Endodermal cell (in vitro differentiated cells): ENCODE results near the gene FSTL1. TPM values are rescaled to one million over a fixed set of nuclear protein-coding genes. Genes with fewer than 3 reads are reported as not detected.

Source experiments
- DNase-seq: peaks from one replicate; pipeline ENCODE4 v3.0.0-alpha.2; 2017
- H3K27ac ChIP-seq: 2 replicates; pipeline ENCODE4 v1.5.1; 2013; ENCODE audit warnings: mild to moderate bottlenecking, low read depth, low read length, moderate library complexity
- H3K27me3 ChIP-seq: 2 replicates; pipeline ENCODE4 v1.6.1; 2013; ENCODE audit warnings: mild to moderate bottlenecking, low read length, moderate library complexity; ENCODE audit not compliant: insufficient read depth, control insufficient read depth, poor library complexity, severe bottlenecking
- H3K36me3 ChIP-seq: 2 replicates; pipeline ENCODE4 v1.7.0; 2013; ENCODE audit warnings: mild to moderate bottlenecking, low read length, moderate library complexity; ENCODE audit not compliant: control insufficient read depth, insufficient read depth
- H3K4me1 ChIP-seq: one replicate; pipeline ENCODE4 v1.7.0; 2013; ENCODE audit warnings: low read length; ENCODE audit not compliant: control insufficient read depth, insufficient read depth
- H3K4me3 ChIP-seq: 2 replicates; pipeline ENCODE4 v1.5.1; 2013; ENCODE audit warnings: mild to moderate bottlenecking, low read length, moderate library complexity
- H3K9ac ChIP-seq: 2 replicates; pipeline ENCODE4 v1.6.1; 2013; ENCODE audit warnings: mild to moderate bottlenecking, low read length, moderate library complexity; ENCODE audit not compliant: poor library complexity, severe bottlenecking; ENCODE audit errors: extremely low read depth
- H3K9me3 ChIP-seq: 2 replicates; pipeline ENCODE4 v1.6.1; 2013; ENCODE audit warnings: mild to moderate bottlenecking, low read length, moderate library complexity; ENCODE audit not compliant: control insufficient read depth
- H3K27ac Mint-ChIP-seq: 2 replicates; pipeline ENCODE4 v1.8.0; 2020; ENCODE audit warnings: mixed read lengths
- H3K27me3 Mint-ChIP-seq: 2 replicates; pipeline ENCODE4 v1.8.0; 2021; ENCODE audit warnings: mild to moderate bottlenecking, mixed read lengths; ENCODE audit not compliant: insufficient read depth
- H3K36me3 Mint-ChIP-seq: 2 replicates; pipeline ENCODE4 v1.8.0; 2020; ENCODE audit warnings: low read depth, mixed read lengths
- H3K4me1 Mint-ChIP-seq: 2 replicates; pipeline ENCODE4 v1.8.0; 2020; ENCODE audit warnings: mixed read lengths
- H3K4me3 Mint-ChIP-seq: 2 replicates; pipeline ENCODE4 v1.8.0; 2020; ENCODE audit warnings: mild to moderate bottlenecking, moderate library complexity, mixed read lengths
- H3K9me3 Mint-ChIP-seq: 2 replicates; pipeline ENCODE4 v1.8.0; 2020; ENCODE audit warnings: mild to moderate bottlenecking, mixed read lengths
- CTCF ChIP-seq: fragments of 200-600 bp; sonication (generic); conservative IDR thresholded peaks from 2 replicates; pipeline ENCODE4 v1.5.0; 2021; ENCODE audit warnings: antibody characterized with exemption, mild to moderate bottlenecking
- WGBS, 2 experiments: methylation state at CpG; one replicate each; pipeline versions ENCODE4 v1.1.5 to v1.1.7; 2013; ENCODE audit warnings: missing lambda C conversion rate in 2 of 2, mixed read lengths in 1 of 2; ENCODE audit not compliant: insufficient coverage in 1 of 2, insufficient read length in 1 of 2; 5-methylcytosine and 5-hydroxymethylcytosine counted together
- total RNA-seq, 2 donors: library from RNA; stranded (reverse); fragmentation: NEBNext Ultra II Directional in 1 of 2; extraction: Animal tissue kit (Norgen Biotek cat#: 25700) in 1 of 2; gene quantifications; 2 replicates in 1 of 2; 3 replicates in 1 of 2; pipeline ENCODE4 v1.2.1, GENCODE V29; 2021

Gene FSTL1
- total RNA-seq, 2 donors from 2014 or later, result 309 to 379 TPM

- no peak overlapping the region for H3K9ac ChIP-seq
- no peak overlapping the region for H3K4me3 ChIP-seq
- H3K27ac Mint-ChIP-seq, result no peak overlapping the region
- peaks cover 3% of the 10 kb centered on the region for H3K4me1 ChIP-seq
- DNase-seq, result no peak
- H3K4me3 Mint-ChIP-seq, result no peak overlapping the region
- no peaks in the 10 kb centered on the region for H3K27me3 Mint-ChIP-seq
- TF ChIP-seq CTCF, result no peak
- peaks cover 22% of the 10 kb centered on the region for H3K4me1 Mint-ChIP-seq
- H3K9me3 ChIP-seq, result no peaks in the 10 kb centered on the region
- no peaks in the 10 kb centered on the region for H3K36me3 ChIP-seq
- no peaks in the 10 kb centered on the region for H3K27me3 ChIP-seq
- H3K27ac ChIP-seq, result no peak overlapping the region
- no peaks in the 10 kb centered on the region for H3K36me3 Mint-ChIP-seq
- WGBS, 2 experiments, result 93 to 95% methylated on average over 3 to 4 of the region's 4 CpGs
- no peaks in the 10 kb centered on the region for H3K9me3 Mint-ChIP-seq
These were observed 11.7 kb upstream of the FSTL1 start for GRCh38 chr3:120462409-120462959.

- Histone ChIP-seq H3K9me3 (no peaks in the 10 kb centered on the region), H3K4me1 (no peaks in the 10 kb centered on the region), H3K27ac (no peak overlapping the region), H3K4me3 (no peak overlapping the region), H3K27me3 (no peaks in the 10 kb centered on the region), H3K36me3 (no peaks in the 10 kb centered on the region), H3K9ac (no peak overlapping the region)
- Mint-ChIP-seq H3K9me3 (no peaks in the 10 kb centered on the region), H3K27ac (no peak overlapping the region), H3K4me3 (no peak overlapping the region), H3K27me3 (no peaks in the 10 kb centered on the region), H3K4me1 (peaks cover 22% of the 10 kb centered on the region), H3K36me3 (no peaks in the 10 kb centered on the region)
- no peak for DNase-seq
- no peak for TF ChIP-seq CTCF
- 88 to 90% methylated on average over 2 to 3 of the region's 3 CpGs for WGBS, 2 experiments
These were observed 10.6 kb upstream of the FSTL1 start for GRCh38 chr3:120461416-120461815.

GRCh38 chr3:120460862-120461261, 10.1 kb upstream of the FSTL1 start:
- no peaks in the 10 kb centered on the region for H3K4me1 ChIP-seq
- Mint-ChIP-seq H3K27ac (no peak overlapping the region), H3K27me3 (no peaks in the 10 kb centered on the region), H3K9me3 (no peaks in the 10 kb centered on the region), H3K4me3 (no peak overlapping the region), H3K4me1 (peaks cover 19% of the 10 kb centered on the region), H3K36me3 (no peaks in the 10 kb centered on the region)
- no peak for DNase-seq
- no peak overlapping the region for H3K9ac ChIP-seq
- H3K36me3 ChIP-seq, result no peaks in the 10 kb centered on the region
- no peaks in the 10 kb centered on the region for H3K9me3 ChIP-seq
- H3K27me3 ChIP-seq, result no peaks in the 10 kb centered on the region
- WGBS, 2 experiments, result 95 to 96% methylated on average over 9 of the region's 9 CpGs
- no peak overlapping the region for H3K27ac ChIP-seq
- no peak overlapping the region for H3K4me3 ChIP-seq
- TF ChIP-seq CTCF, result no peak
